ENCODE results near the gene CDSN.
"Not testable (repeated sequence)": the region's sequence is repeated elsewhere in the genome, so short reads cannot be mapped to it uniquely, and the experiment has no call there.

Gene CDSN

DNA sequence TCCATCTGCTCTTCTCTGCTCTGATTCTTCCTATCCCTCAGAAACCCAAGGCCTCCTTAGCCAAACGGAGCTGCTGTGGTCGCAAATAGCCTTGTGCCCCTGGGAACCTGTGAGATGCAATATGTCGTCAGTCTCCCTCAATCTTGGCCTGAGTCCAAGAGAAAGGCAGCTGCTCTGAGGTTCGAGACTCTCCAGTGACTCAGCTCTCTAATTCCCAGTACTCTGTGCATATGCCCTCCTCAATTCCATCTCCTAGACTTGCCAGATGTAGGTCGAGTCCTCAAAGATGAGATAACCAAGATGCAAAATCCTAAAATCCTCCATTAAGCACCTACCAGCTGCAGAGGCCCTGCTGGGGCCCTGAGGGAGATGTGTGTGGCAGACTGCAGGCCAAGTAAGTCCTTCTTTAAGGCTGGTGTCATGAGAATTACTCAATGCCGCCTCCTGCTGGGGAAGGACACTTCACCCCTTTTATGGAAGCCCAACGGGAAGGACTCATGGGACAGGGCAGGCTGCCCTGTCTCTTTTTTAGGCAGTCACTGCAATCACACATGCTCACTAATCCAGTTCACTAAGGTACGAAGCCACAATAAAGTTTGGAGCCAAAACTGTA, 36.4 kb downstream of the CDSN start:
- DNase-seq = peak; percentile 24

DNA sequence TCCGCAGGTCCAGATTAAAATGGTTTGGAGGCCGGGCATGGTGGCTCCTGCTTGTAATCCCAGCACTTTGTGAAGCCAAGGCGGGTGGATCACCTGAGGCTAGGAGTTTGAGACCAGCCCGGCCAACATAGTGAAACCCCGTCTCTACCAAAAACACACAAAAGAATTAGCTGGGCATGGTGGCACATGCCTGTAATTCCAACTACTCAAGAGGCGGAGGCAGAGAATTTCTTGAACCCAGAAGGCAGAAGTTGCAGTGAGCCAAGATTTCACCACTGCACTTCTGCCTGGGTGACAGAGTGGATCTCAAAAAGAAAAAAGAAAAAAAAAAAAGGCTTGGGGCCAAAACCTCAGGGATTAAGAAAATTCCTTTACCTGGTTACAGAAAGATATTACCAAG, 38.4 kb downstream of the CDSN start:
- DNase-seq = no peak

- DNase-seq = peak; percentile 61
These were observed 40.5 kb downstream of the CDSN start for GRCh38 chr6:31079656-31080261.

DNA sequence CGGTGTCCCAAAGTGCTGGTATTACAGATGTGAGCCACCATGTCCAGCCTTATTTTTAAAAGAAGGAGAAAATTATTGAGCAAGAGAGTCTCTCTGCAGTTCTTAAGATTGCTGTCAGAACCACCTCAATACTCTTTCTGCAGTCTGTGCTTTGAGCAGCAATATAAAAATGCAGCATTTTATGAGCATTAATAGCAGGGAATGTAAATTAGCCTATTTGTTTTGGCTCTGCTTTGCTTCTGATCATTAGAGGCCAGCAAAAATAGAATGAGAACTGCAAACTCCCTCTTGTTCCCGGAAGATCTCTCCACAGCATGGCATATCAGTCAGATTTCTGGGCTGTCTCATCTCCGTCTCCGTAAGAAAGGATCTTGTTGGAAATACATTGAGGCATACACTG, 43.6 kb downstream of the CDSN start:
- no peak for DNase-seq

DNA sequence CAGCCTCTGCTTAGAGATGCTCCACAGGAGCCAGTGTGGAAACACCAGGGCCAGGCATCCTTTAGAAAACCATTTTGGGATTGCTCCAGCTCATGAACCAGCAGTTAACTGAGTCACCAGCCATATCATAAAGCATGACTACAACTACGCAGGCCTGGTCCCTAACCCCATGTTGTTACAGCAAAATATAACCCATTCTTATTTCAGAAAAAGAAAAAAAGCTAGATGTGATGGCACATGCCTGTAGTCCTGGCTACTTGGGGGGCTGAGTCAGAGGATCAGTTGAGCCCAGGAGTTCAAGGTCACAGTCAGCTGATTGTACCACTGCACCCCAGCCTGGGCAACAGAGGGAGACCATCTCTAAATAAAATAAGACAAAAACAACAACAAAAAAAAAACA, 44.7 kb downstream of the CDSN start:
- DNase-seq = no peak

DNA sequence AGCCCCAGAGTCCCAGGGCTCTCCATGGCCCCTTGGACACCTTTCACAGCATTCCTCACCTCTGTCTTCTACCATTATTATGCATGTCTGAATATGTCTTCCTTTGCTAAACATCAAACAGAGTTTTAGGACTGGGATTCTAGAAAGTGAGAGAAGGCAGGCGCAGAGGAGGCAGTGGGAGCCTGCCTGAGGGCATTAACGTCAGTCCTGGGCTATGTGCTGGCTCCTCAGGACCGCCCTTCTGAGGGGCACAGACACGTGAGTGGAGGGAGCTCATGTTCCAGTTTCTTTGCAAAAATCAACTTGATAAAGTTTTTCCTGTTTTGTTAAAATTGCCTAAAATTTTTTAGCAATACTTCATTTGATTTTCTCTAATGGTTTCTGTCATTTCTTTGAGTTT, 45.8 kb downstream of the CDSN start:
- no peak for DNase-seq

DNA sequence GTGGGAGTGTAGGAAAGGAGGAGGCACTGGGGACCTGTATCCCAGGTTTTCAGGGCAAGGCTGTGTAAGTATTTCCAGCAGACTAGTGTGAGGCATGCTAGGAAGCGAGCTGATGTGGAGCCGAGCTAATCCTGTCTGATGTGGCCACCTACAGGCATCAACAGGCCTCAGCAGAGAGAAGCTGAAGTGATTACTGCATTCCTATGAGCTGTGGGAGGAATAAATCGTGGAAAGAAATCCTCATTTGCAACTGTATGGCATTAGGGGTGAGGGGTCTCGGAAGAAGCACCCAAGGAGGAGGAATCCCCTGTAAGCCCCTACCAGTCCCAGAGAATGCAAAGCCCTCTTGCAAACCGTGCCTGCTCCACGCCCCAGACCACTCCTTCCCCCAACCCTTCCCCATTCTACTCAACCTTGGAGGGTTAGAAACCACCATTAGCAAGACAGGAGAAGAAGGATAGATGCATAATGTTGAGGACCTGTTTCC, 49.5 kb downstream of the CDSN start:
- DNase-seq = peak; percentile 61

GRCh38 chr6:31068669-31069340, 51.4 kb downstream of the CDSN start:
- peak; percentile 70 for DNase-seq

DNA sequence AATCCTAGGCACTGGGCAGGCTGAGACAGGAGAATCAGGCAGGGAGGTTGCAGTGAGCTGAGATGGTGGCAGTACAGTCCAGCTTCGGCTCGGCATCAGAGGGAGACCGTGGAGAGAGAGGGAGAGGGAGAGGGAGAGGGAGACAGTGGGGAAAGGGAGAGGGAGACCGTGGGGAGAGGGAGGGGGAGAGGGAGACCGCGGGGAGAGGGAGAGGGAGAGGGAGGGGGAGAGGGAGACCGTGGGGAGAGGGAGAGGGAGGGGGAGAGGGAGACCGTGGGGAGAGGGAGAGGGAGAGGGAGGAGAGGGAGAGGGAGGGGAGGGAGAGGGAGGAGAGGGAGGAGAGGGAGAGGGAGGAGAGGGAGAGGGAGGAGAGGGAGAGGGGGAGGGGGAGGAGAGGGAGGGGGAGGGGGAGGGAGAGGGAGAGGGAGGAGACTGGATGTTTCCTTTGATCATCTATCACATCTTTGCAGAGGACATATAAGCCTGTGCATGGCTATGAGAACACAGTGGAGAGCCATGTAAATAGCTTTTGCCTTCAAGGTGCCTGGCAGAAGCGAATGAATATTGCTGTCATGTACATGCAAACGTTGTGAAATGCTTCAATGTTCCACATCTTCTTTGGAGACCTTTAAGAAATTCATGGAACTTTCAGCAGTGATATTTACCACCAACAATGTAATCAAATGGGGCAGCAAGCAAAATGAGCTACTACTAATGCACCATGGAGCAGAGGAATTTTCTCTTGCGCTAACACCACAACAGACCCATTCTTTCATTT, 52.2 kb downstream of the CDSN start:
- DNase-seq = not testable (repeated sequence)

GRCh38 chr6:31067028-31067427, 53.2 kb downstream of the CDSN start:
- not testable (repeated sequence) for DNase-seq

GRCh38 chr6:31065556-31065955, 54.7 kb downstream of the CDSN start:
- DNase-seq = no peak
